ENCODE data around the gene PGS1. TPM values are rescaled to one million over a fixed set of nuclear protein-coding genes. Genes with fewer than 3 reads are reported as not detected.
A peak's percentile ranks its signal among the peaks of the same experiment; 100 is the strongest.

PGS1 gene
- total RNA-seq, 1 donor from 2014 or later: 50.2 TPM

DNA sequence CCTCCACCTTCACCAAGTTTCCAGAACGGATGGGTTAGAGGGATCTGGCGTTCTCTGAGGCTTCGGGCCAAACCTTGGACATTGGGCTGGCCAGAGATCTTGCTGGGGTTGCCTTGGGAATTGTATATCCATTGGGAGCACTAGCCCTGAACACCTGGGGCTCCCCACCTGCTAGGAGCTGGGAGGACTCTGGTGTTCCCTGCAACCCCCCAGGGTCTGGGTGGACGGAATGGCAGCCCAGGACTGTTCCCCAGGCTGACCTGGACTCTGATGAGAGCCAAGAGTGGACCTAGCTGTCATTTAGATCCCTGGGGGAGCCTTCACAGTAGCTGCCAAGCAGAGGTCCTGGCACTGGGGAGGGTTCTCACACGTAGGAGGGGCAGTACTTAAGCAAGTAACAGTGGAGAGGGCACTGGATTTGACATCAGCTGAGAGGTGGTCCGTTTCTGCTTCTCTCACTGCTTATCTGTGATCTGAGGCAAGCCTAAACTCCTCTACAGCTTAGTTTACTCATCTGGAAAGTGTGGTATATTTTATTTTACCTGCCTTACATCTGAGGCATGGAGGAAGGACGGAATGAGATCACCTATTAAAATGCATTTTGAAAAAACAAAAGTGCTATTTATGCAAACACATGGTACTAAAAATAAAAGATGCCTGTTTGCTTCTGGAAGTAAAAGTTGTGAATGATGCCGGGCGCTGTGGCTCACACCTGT lies 30.2 kb upstream of the PGS1 start:
- H3K27me3 Mint-ChIP-seq (ENCODE audit: unreplicated experiment): peaks cover 2% of the 10 kb centered on the region
- no peak overlapping the region for H3K27ac Mint-ChIP-seq (ENCODE audit: unreplicated experiment)
- TF ChIP-seq, protein P1, sequence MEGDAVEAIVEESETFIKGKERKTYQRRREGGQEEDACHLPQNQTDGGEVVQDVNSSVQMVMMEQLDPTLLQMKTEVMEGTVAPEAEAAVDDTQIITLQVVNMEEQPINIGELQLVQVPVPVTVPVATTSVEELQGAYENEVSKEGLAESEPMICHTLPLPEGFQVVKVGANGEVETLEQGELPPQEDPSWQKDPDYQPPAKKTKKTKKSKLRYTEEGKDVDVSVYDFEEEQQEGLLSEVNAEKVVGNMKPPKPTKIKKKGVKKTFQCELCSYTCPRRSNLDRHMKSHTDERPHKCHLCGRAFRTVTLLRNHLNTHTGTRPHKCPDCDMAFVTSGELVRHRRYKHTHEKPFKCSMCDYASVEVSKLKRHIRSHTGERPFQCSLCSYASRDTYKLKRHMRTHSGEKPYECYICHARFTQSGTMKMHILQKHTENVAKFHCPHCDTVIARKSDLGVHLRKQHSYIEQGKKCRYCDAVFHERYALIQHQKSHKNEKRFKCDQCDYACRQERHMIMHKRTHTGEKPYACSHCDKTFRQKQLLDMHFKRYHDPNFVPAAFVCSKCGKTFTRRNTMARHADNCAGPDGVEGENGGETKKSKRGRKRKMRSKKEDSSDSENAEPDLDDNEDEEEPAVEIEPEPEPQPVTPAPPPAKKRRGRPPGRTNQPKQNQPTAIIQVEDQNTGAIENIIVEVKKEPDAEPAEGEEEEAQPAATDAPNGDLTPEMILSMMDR (IDR thresholded peaks at IDR 0.05; ENCODE audit: partially characterized antibody, unreplicated experiment): no peak
- H3K9me3 Mint-ChIP-seq (ENCODE audit: unreplicated experiment): peaks cover 2% of the 10 kb centered on the region
- H3K36me3 Mint-ChIP-seq (ENCODE audit: unreplicated experiment): no peaks in the 10 kb centered on the region
- H3K4me3 Mint-ChIP-seq (ENCODE audit: unreplicated experiment): no peak overlapping the region
- DNase-seq: no peak
- H3K4me1 Mint-ChIP-seq (ENCODE audit: low read depth, unreplicated experiment): peaks cover 4% of the 10 kb centered on the region

- Mint-ChIP-seq H3K9me3 (ENCODE audit: unreplicated experiment) (peaks cover 5% of the 10 kb centered on the region), H3K4me1 (ENCODE audit: low read depth, unreplicated experiment) (peaks cover 4% of the 10 kb centered on the region), H3K27ac (ENCODE audit: unreplicated experiment) (no peak overlapping the region), H3K4me3 (ENCODE audit: unreplicated experiment) (no peak overlapping the region), H3K36me3 (ENCODE audit: unreplicated experiment) (no peaks in the 10 kb centered on the region), H3K27me3 (ENCODE audit: unreplicated experiment) (peaks cover 3% of the 10 kb centered on the region)
- TF ChIP-seq, protein P1 (IDR thresholded peaks at IDR 0.05; ENCODE audit: partially characterized antibody, unreplicated experiment): no peak
- no peak for DNase-seq
Observed at GRCh38 chr17:78349891-78350642, 28.4 kb upstream of the PGS1 start.

- Mint-ChIP-seq H3K4me3 (ENCODE audit: unreplicated experiment) (no peak overlapping the region), H3K4me1 (ENCODE audit: low read depth, unreplicated experiment) (peaks cover 3% of the 10 kb centered on the region), H3K36me3 (ENCODE audit: unreplicated experiment) (no peaks in the 10 kb centered on the region), H3K27ac (ENCODE audit: unreplicated experiment) (no peak overlapping the region), H3K27me3 (ENCODE audit: unreplicated experiment) (peaks cover 10% of the 10 kb centered on the region), H3K9me3 (ENCODE audit: unreplicated experiment) (peaks cover 5% of the 10 kb centered on the region)
- TF ChIP-seq, protein P1 (IDR thresholded peaks at IDR 0.05; ENCODE audit: partially characterized antibody, unreplicated experiment): no peak
- DNase-seq: peak; percentile 35
Observed at GRCh38 chr17:78351449-78352006, 26.9 kb upstream of the PGS1 start.

DNA sequence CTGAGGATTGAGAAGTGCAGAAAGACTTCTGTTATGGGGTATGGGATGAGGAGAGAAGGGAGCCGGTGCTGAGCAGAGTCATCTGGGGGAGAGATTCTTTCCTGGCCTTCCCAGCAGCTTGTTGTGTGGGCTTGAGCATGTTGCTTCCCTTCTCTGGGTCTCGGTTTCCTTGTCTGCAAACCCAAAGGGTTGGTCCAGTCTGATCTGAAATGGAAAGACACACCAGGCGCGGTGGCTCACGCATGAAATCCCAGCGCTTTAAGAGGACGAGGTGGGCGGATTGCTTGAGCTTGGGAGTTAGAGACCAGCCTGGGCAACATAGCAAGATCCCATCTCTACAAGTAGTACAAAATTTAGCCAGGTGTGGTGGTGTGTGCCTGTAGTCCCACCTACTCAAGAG lies 24.6 kb upstream of the PGS1 start:
- H3K4me3 Mint-ChIP-seq (ENCODE audit: unreplicated experiment): no peak overlapping the region
- no peak for DNase-seq
- H3K27me3 Mint-ChIP-seq (ENCODE audit: unreplicated experiment): peaks cover 10% of the 10 kb centered on the region
- H3K27ac Mint-ChIP-seq (ENCODE audit: unreplicated experiment): no peak overlapping the region
- TF ChIP-seq, protein P1 (IDR thresholded peaks at IDR 0.05; ENCODE audit: partially characterized antibody, unreplicated experiment): no peak
- H3K36me3 Mint-ChIP-seq (ENCODE audit: unreplicated experiment): no peaks in the 10 kb centered on the region
- peaks cover 3% of the 10 kb centered on the region for H3K9me3 Mint-ChIP-seq (ENCODE audit: unreplicated experiment)
- peaks cover 6% of the 10 kb centered on the region for H3K4me1 Mint-ChIP-seq (ENCODE audit: low read depth, unreplicated experiment)

All from glutamatergic neuron (in vitro differentiated cells).